HG03571 (cell line): ENCODE data around the gene KCNK1.
"Not testable (repeated sequence)": the region's sequence is repeated elsewhere in the genome, so short reads cannot be mapped to it uniquely, and the experiment has no call there.

ENCODE experiments used
- ATAC-seq: cut with Tn5 transposase; IDR thresholded peaks from one replicate; pipeline ENCODE4 v1.9.1; 2021; ENCODE audit not compliant: unreplicated experiment

The KCNK1 gene

DNA sequence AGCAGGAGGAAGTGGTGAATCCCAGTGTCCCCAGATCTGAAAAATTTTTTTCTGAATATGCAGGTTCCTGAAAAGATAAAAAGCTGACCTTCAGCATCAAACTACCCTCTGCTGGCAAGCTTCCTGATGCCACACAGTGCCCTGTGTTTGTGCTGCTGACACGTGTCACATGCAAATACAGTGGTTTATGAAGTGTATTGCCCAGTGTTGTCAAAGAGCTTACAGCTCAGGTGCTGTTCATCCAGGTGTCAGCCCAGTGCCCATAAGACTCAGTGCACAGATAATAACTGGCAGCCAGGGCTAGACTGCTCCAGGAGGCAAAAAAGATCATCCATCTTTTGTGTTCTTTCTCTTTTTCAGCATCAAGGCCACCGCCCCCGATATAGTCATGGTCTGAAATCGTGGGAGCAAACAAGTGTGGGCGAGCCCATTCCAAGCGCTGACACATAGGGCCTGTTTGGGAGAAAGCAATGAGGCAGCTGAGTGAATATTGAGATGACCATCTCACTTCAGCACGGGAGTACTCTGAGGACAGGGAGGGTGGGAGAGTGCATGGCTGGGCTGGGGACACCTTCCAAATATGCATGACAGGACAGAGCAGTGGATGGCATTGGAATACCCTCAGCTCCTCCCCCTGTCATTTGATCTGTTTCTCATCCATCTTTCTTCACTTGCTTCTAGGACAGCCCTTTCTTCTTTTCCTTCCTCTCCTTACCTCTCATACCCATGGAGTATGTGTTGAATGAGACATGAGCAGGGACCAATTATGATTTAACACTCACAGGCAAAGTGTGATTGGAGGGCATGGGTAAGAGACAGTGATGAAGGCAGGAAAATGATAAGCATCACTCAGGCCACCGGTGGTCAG, 6.4 kb upstream of the KCNK1 start:
- no peak for ATAC-seq

- no peak for ATAC-seq
Measured at GRCh38 chr1:233608988-233609387, 4.9 kb upstream of the KCNK1 start.

GRCh38 chr1:233609926-233610325, 4.0 kb upstream of the KCNK1 start:
- ATAC-seq, result no peak

- no peak for ATAC-seq
Measured at GRCh38 chr1:233610628-233611027, 3.3 kb upstream of the KCNK1 start.

- ATAC-seq, result not testable (repeated sequence)
Measured at GRCh38 chr1:233611363-233611762, 2.5 kb upstream of the KCNK1 start.

DNA sequence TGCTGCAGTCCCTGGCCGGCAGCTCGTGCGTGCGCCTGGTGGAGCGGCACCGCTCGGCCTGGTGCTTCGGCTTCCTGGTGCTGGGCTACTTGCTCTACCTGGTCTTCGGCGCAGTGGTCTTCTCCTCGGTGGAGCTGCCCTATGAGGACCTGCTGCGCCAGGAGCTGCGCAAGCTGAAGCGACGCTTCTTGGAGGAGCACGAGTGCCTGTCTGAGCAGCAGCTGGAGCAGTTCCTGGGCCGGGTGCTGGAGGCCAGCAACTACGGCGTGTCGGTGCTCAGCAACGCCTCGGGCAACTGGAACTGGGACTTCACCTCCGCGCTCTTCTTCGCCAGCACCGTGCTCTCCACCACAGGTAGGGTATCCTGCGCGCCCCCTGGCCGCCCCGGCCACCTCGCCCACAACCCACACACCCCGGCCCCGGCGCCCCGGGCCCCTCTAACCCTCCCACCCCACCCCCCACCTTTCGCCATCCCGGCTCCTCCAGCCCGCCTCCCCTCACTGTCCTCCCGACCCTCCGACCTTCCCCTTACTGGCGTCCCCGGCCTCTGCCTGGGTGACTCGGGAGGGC, 352 bp downstream of the KCNK1 start:
- no peak for ATAC-seq

GRCh38 chr1:233614743-233615521, 1.0 kb downstream of the KCNK1 start:
- ATAC-seq, result no peak

DNA sequence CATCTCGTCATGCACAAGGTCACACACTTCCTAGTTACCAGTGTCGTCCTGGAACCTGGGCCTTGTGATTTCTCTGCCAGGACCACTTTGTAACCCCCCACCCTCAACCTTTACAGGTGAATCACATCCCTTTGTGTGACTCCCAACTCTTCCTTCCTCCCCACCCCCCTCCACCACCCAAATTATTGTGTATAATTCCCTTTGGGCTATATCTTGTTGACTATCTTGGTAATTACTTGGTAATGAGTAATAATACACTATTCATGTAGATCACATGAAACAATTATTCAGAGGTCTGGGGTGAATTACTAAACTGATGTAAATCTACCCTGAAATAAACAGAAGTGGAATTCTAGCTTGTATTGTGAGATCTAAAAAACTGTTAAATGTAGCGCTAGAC, 1.7 kb downstream of the KCNK1 start:
- ATAC-seq, result no peak

DNA sequence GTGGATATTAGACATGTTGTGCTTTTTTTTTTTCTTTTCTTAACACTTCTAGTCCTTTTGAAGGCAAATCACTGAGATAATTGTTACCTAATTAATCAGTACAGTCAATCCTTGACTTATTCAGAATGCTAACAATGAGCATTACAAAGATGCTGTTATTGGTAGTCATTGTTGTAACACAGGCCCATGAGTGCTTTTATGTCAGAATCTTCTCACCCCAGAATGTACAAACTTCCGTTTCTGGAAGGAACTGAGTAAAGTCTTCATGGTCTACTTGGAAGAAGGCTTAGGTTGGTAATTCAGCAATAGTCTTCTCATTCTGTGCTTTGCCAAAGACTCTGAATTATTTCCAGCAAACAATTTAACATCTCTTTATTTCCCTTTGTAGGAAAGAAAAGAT, 3.1 kb downstream of the KCNK1 start:
- ATAC-seq, result no peak

GRCh38 chr1:233619414-233619813, 5.5 kb downstream of the KCNK1 start:
- ATAC-seq, result not testable (repeated sequence)

DNA sequence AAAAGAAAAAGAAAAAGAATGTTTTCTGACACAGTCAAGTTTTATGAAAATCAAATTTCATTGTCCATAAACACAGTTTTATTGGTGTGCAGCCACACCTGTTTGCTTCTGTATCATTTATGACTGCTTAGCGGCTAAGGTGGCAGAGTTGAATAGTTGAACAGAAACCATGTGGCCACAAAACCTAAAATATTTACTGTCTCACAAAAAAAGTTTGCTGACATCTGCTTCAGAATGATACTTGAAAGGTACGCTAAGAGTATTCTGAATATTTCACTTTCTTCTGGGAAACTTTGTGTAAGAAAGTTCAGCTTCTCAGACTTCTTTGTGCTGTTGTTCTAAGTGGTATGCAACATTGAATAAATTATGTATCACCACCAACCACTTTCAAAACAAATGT, 6.2 kb downstream of the KCNK1 start:
- no peak for ATAC-seq

GRCh38 chr1:233621923-233622322, 8.0 kb downstream of the KCNK1 start:
- ATAC-seq, result no peak

DNA sequence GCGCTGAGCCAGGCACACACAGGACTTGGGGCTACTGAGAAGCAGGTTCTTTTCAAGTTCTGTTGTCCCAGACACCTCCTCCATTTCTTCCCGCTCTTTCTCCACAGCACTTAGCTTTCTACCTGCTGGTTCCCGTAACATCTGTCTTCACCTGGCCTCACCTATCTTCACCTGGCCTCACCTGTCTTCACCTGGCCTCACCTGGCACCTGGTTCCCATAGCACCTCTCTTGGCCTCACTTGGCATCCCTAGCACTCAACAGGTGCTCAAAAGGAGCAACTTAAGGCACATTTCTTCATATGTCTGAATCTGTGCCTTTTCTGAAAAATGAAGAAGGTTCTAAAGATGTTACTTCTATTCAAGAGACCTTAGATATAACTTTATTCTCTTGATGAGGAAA, 10.4 kb downstream of the KCNK1 start:
- no peak for ATAC-seq

- no peak for ATAC-seq
Measured at GRCh38 chr1:233625087-233625486, 11.2 kb downstream of the KCNK1 start.

DNA sequence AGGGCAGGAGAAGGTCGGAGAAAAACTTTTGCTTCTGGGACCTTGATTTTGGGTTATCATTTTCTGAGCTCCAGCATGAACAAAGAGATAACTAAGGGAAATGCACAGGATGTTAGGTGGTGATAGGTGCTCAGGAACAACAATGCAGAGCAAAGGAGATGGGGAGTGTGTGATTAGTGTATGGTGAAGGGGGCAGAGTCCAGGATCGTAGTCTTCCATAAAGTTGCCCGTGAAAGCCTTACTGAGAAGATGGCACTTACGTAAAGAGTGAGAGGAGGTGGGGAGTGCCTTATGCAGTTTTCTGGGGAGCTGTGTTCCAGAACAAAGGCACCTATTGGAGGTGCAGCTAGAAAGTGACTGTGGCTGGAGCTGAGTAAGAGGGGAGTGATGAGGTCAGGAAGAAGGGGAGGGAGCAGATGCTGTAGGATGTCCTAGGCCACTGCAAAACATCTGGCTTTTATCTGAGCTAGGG, 11.6 kb downstream of the KCNK1 start:
- no peak for ATAC-seq

DNA sequence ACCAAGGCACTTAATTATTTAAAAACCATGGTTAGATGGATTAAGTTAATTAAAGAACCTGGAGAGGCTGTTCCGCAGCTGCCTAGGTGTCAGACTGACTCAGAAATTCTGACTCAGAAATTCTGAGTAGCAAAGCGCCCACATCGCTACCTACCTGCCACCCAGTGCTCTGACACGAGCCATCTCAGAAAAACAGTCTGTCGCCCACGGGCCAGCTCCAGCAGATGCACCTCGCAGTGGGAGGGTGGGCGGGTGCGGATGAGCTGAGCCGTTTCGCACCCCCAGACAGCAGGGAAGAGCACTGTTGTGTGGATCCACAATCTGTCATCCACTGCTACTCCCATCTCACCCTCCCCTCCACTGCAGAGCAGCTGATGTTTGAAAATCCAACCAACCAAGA, 13.5 kb downstream of the KCNK1 start:
- ATAC-seq, result no peak

- no peak for ATAC-seq
Measured at GRCh38 chr1:233627823-233628222, 13.9 kb downstream of the KCNK1 start.

GRCh38 chr1:233629305-233629935, 15.5 kb downstream of the KCNK1 start:
- ATAC-seq, result no peak

- ATAC-seq, result no peak
Measured at GRCh38 chr1:233631810-233632405, 18.0 kb downstream of the KCNK1 start.

- no peak for ATAC-seq
Measured at GRCh38 chr1:233632436-233632835, 18.5 kb downstream of the KCNK1 start.
